Measurements from ENCODE around the gene KAT8. TPM values are rescaled to one million over a fixed set of nuclear protein-coding genes. Genes with fewer than 3 reads are reported as not detected.
"Not testable (repeated sequence)": the region's sequence is repeated elsewhere in the genome, so short reads cannot be mapped to it uniquely, and the experiment has no call there.

KAT8 gene
- polyA plus RNA-seq, 1 experiment = 31.9 TPM

DNA sequence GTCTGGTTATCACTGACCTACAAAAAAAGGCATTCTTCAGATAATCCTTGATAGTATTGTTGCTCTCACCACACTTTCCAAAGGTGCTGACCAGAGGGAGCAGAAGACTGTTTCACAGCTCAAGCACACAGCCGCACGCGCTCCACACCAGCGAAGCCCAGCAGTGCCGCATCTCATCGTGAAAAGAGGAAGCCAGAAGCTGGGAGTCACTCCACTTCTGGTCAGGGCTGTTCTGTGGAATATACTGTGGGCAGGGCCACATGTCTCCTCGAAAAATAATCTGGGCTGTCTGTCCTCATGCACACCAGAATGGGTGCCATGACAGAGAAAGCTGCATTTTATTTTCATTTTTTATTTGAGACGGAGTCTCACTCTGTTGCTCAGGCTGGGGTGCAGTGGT is 39.7 kb downstream of the KAT8 start:
- TF ChIP-seq, protein P1, sequence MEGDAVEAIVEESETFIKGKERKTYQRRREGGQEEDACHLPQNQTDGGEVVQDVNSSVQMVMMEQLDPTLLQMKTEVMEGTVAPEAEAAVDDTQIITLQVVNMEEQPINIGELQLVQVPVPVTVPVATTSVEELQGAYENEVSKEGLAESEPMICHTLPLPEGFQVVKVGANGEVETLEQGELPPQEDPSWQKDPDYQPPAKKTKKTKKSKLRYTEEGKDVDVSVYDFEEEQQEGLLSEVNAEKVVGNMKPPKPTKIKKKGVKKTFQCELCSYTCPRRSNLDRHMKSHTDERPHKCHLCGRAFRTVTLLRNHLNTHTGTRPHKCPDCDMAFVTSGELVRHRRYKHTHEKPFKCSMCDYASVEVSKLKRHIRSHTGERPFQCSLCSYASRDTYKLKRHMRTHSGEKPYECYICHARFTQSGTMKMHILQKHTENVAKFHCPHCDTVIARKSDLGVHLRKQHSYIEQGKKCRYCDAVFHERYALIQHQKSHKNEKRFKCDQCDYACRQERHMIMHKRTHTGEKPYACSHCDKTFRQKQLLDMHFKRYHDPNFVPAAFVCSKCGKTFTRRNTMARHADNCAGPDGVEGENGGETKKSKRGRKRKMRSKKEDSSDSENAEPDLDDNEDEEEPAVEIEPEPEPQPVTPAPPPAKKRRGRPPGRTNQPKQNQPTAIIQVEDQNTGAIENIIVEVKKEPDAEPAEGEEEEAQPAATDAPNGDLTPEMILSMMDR (IDR thresholded peaks at IDR 0.05; ENCODE audit: insufficient read depth, low read depth, low read length) = no peak
- Histone ChIP-seq H3K27me3 (ENCODE audit: control insufficient read depth, insufficient read depth, low read length) (peaks cover 4% of the 10 kb centered on the region; the same call in 1 of the 2 replicates), H3K36me3 (ENCODE audit: control insufficient read depth, insufficient read depth, low read length) (no peaks in the 10 kb centered on the region), H3K4me3 (ENCODE audit: low read depth, low read length) (no peak overlapping the region)
- POLR2A ChIA-PET = interaction anchor here (0.6 to 0.7 kb wide), 2 partner anchors 15 to 27 kb away, joined by 7 to 14 read pairs; no protein-coding TSS in a partner anchor
- DNase-seq (ENCODE audit: low read depth) = no peak
- CTCF ChIA-PET = interaction anchor here (0.7 to 3.6 kb wide), 6 partner anchors 9 to 173 kb away, joined by 3 to 29 read pairs (median 4); partner anchors contain the start of gene HSD3B7

DNA sequence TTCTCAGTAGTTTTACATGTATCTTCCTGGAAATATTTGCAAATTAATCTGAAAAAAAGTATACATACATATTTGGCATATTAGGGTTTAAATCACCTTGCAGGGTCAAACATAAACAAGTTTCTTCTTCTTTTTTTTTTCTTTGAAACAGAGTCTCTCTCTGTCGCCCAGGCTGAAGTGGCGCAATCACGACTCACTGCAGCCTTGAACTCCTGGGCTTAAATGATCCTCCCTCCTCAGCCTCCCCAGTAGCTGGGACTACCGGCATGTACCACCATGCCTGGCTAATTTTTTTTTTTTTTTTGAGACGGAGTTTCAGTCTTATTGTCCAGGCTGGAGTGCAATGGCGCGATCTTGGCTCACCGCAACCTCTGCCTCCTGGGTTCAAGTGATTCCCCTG is 49.9 kb downstream of the KAT8 start:
- Histone ChIP-seq H3K4me3 (ENCODE audit: low read depth, low read length) (no peak overlapping the region), H3K36me3 (ENCODE audit: control insufficient read depth, insufficient read depth, low read length) (no peaks in the 10 kb centered on the region), H3K27me3 (ENCODE audit: control insufficient read depth, insufficient read depth, low read length) (no peaks in the 10 kb centered on the region)
- TF ChIP-seq, protein P1 (IDR thresholded peaks at IDR 0.05; ENCODE audit: insufficient read depth, low read depth, low read length) = no peak
- ChIA-PET POLR2A (interaction anchor here (0.7 kb wide), 1 partner anchor 76 kb away, joined by 9 read pairs; no protein-coding TSS in a partner anchor), CTCF (interaction anchor here (0.6 to 2.2 kb wide), 2 partner anchors 25 to 283 kb away, joined by 5 to 10 read pairs; no protein-coding TSS in a partner anchor)
- DNase-seq (ENCODE audit: low read depth) = no peak

DNA sequence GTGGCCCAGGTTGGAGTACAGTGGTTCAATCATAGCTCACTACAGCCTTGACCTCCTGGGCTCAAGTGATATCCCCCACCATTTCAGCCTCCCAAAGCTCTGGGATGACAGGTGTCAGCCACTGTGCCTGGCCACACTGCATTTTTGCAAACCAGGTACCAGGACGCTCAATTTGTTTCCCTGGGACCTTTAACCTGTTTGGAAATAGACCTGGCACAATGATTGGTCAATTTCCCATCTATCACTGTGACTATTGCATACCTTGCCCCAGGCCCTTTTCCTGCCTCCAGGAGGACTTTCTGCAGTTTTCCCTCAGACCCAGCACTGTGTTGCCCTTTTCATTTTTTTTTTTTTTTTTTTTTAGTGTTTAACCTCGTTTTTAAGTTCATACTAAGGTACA is 51.4 kb downstream of the KAT8 start:
- no peaks in the 10 kb centered on the region for H3K36me3 ChIP-seq (ENCODE audit: control insufficient read depth, insufficient read depth, low read length)
- TF ChIP-seq, protein P1 (IDR thresholded peaks at IDR 0.05; ENCODE audit: insufficient read depth, low read depth, low read length) = no peak
- H3K4me3 ChIP-seq (ENCODE audit: low read depth, low read length) = no peak overlapping the region
- no peaks in the 10 kb centered on the region for H3K27me3 ChIP-seq (ENCODE audit: control insufficient read depth, insufficient read depth, low read length)
- ChIA-PET POLR2A (no interaction called here), CTCF (interaction anchor here (1.0 kb wide), 1 partner anchor 11 kb away, joined by 3 read pairs; no protein-coding TSS in a partner anchor)
- DNase-seq (ENCODE audit: low read depth) = no peak

DNA sequence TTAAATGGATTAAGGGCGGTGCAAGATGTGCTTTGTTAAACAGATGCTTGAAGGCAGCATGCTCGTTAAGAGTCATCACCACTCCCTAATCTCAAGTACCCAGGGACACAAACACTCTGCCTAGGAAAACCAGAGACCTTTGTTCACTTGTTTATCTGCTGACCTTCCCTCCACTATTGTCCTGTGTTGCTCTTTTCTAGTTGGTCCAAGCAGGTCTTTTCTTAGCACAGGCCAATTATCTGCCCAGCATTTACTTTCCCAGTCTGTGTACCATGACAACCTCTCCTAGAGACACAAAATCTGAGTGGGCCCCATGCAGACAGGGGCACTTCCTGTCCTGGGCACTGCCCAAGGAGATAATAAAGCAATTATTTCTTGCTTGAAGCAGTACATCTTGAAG is 52.6 kb downstream of the KAT8 start:
- H3K4me3 ChIP-seq (ENCODE audit: low read depth, low read length); CTCF ChIA-PET; POLR2A ChIA-PET; DNase-seq (ENCODE audit: low read depth); H3K36me3 ChIP-seq (ENCODE audit: control insufficient read depth, insufficient read depth, low read length); H3K27me3 ChIP-seq (ENCODE audit: control insufficient read depth, insufficient read depth, low read length): not testable (repeated sequence)

DNA sequence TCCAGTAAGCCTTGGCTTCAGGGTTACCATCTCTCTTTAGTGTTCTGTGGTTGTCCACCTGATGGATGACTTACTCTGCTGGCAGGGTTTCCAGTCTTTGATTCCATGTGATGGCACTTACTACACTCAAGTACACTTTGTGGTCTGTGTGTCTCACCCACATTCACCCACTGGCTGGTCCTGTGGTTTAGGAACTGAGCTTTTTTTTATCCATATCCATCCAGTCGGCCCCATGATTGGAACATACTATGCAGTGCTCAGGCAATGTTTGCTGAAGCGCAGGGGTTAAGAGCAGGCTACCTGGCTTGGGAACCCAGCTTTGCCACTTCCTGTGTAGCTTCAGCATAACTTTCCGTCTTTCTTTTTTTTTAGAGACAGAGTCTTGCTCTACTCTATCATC is 59.7 kb downstream of the KAT8 start:
- ChIA-PET CTCF (interaction anchor here (0.9 to 1.3 kb wide), 2 partner anchors 17 to 689 kb away, joined by 3 read pairs; no protein-coding TSS in a partner anchor), POLR2A (no interaction called here)
- no peak for DNase-seq (ENCODE audit: low read depth)
- Histone ChIP-seq H3K27me3 (ENCODE audit: control insufficient read depth, insufficient read depth, low read length) (no peaks in the 10 kb centered on the region), H3K36me3 (ENCODE audit: control insufficient read depth, insufficient read depth, low read length) (no peaks in the 10 kb centered on the region), H3K4me3 (ENCODE audit: low read depth, low read length) (no peak overlapping the region)
- TF ChIP-seq, protein P1 (IDR thresholded peaks at IDR 0.05; ENCODE audit: insufficient read depth, low read depth, low read length) = no peak
